CD4-positive, alpha-beta T cell (primary cell): ENCODE measurements around the gene REEP5. TPM values are rescaled to one million over a fixed set of nuclear protein-coding genes. Genes with fewer than 3 reads are reported as not detected.
A peak's percentile ranks its signal among the peaks of the same experiment; 100 is the strongest.

Experiments used
- ATAC-seq: fragments of 200-7000 bp; cut with Tn5 transposase; one replicate; pipeline ENCODE4 v1.10.0; 2022; ENCODE audit warnings: mild to moderate bottlenecking; ENCODE audit not compliant: poor library complexity
- CTCF ChIA-PET: fragments of 350-600 bp; sonication (Branson Sonifier 250); formaldehyde crosslinking; loops from one replicate; lab custom pipeline; 2021; ENCODE audit warnings: antibody characterized with exemption, inconsistent platforms; lab: Charles Lee
- POLR2A ChIA-PET: fragments of 350-600 bp; sonication (Branson Sonifier 250); formaldehyde crosslinking; loops from one replicate; lab custom pipeline; 2021; ENCODE audit warnings: antibody characterized with exemption, inconsistent platforms; lab: Charles Lee
- DNase-seq, 14 experiments: peaks; one replicate each; pipeline ENCODE4 v3.0.0-alpha.2; 2013 to 2020; ENCODE audit warnings: mixed read lengths in 2 of 14
- H3K27ac ChIP-seq, 2 donors: one replicate each; pipeline versions ENCODE4 v1.5.1 to v1.7.0; 2013; ENCODE audit warnings: low read length in 2 of 2, low read depth in 1 of 2, mild to moderate bottlenecking in 1 of 2
- H3K27me3 ChIP-seq, 2 experiments: 1 replicate in 1 of 2; 2 replicates in 1 of 2; pipeline versions ENCODE4 v1.6.1 to v1.7.0; 2013; ENCODE audit warnings: low read length in 2 of 2, control low read depth in 1 of 2, mild to moderate bottlenecking in 1 of 2, moderate library complexity in 1 of 2; ENCODE audit not compliant: insufficient read depth in 2 of 2, control insufficient read depth in 1 of 2
- H3K36me3 ChIP-seq: one replicate; pipeline ENCODE4 v1.6.1; 2013; ENCODE audit warnings: low read length, control low read depth; ENCODE audit not compliant: insufficient read depth
- H3K4me1 ChIP-seq: one replicate; pipeline ENCODE4 v1.6.1; 2013; ENCODE audit warnings: low read length, control low read depth; ENCODE audit not compliant: insufficient read depth
- H3K4me3 ChIP-seq: one replicate; pipeline ENCODE4 v1.5.1; 2013; ENCODE audit warnings: mild to moderate bottlenecking, low read length, moderate library complexity
- H3K9me3 ChIP-seq, 2 experiments: 1 replicate in 1 of 2; 2 replicates in 1 of 2; pipeline versions ENCODE4 v1.6.1 to v1.7.0; 2013; ENCODE audit warnings: low read length in 2 of 2, mild to moderate bottlenecking in 2 of 2, control low read depth in 1 of 2, moderate library complexity in 1 of 2; ENCODE audit not compliant: control insufficient read depth in 1 of 2, insufficient read depth in 1 of 2
- H3K27ac Mint-ChIP-seq: one replicate; pipeline ENCODE4 v1.8.0; 2020; ENCODE audit warnings: mixed read lengths
- H3K27me3 Mint-ChIP-seq: one replicate; pipeline ENCODE4 v1.8.0; 2021; ENCODE audit warnings: mixed read lengths
- H3K36me3 Mint-ChIP-seq: one replicate; pipeline ENCODE4 v1.8.0; 2021; ENCODE audit warnings: low read depth, mixed read lengths
- H3K4me1 Mint-ChIP-seq: one replicate; pipeline ENCODE4 v1.8.0; 2021; ENCODE audit warnings: low read depth, mixed read lengths
- H3K4me3 Mint-ChIP-seq: one replicate; pipeline ENCODE4 v1.8.0; 2020; ENCODE audit warnings: mild to moderate bottlenecking, mixed read lengths
- H3K9me3 Mint-ChIP-seq: one replicate; pipeline ENCODE4 v1.8.0; 2020; ENCODE audit warnings: mixed read lengths
- CTCF ChIP-seq: fragments of 200-600 bp; IDR thresholded peaks from one replicate; pipeline ENCODE4 v1.8.0; 2022; ENCODE audit warnings: antibody characterized with exemption, mild to moderate bottlenecking
- intact Hi-C, 2 experiments: fragments of 100-400 bp; cut with DNase I in 1 of 2; cut with micrococcal nuclease in 1 of 2; formaldehyde crosslinking; loops; one replicate each; pipeline versions ENCODE4 v1.15.1 to v1.9.0; 2023 to 2025; cut with DNase I, micrococcal nuclease
- total RNA-seq, 174 experiments: library from RNA in 2 of 174; stranded (reverse) in 2 of 174; gene quantifications; one replicate each; pipeline ENCODE4 v1.2.3 and lab custom pipeline; 2021 to 2026

REEP5 gene
- total RNA-seq, 2 experiments from 2014 or later, result 25.3 to 26.6 TPM

GRCh38 chr5:112848116-112848811 lies 73.8 kb downstream of the REEP5 start:
- Histone ChIP-seq H3K9me3 (no peaks in the 10 kb centered on the region), H3K27me3 (no peaks in the 10 kb centered on the region), H3K4me1 (peaks cover 4% of the 10 kb centered on the region), H3K4me3 (no peak overlapping the region), H3K36me3 (no peaks in the 10 kb centered on the region), H3K27ac (no peak overlapping the region)
- no peaks in the 10 kb centered on the region for H3K9me3 Mint-ChIP-seq
- ChIA-PET CTCF (interaction anchor here (0.6 to 1.6 kb wide), 26 partner anchors 9 to 1849 kb away, joined by 3 to 14 read pairs (median 4); partner anchors contain the start of genes REEP5, SRP19 and YTHDC2), POLR2A (interaction anchor here (0.6 to 0.8 kb wide), 4 partner anchors 13 to 128 kb away, joined by 3 to 8 read pairs (median 4); partner anchors contain the start of genes DCP2 and SRP19)
- peak in 4 of 14 experiments; percentile 17 to 71 (median 62) for DNase-seq
- TF ChIP-seq CTCF, result peak; percentile 83
- intact Hi-C loops, result loop anchor here (5.0 kb wide), 1 partner anchor 296 kb away; no protein-coding TSS in a partner anchor
- H3K4me1 Mint-ChIP-seq, result peaks cover 4% of the 10 kb centered on the region
- peaks cover 11% of the 10 kb centered on the region for H3K27me3 Mint-ChIP-seq
- H3K27ac Mint-ChIP-seq, result no peak overlapping the region
- H3K36me3 Mint-ChIP-seq, result no peaks in the 10 kb centered on the region
- peak; percentile 99 for ATAC-seq
- no peak overlapping the region for H3K4me3 Mint-ChIP-seq

- Mint-ChIP-seq H3K27ac (no peak overlapping the region), H3K9me3 (no peaks in the 10 kb centered on the region), H3K4me1 (peaks cover 4% of the 10 kb centered on the region), H3K4me3 (no peak overlapping the region), H3K36me3 (no peaks in the 10 kb centered on the region), H3K27me3 (peaks cover 7% of the 10 kb centered on the region)
- H3K36me3 ChIP-seq, result no peaks in the 10 kb centered on the region
- CTCF ChIA-PET, result no interaction called here
- DNase-seq (no peak), ATAC-seq (no peak)
- no peak overlapping the region for H3K27ac ChIP-seq
- H3K4me3 ChIP-seq, result no peak overlapping the region
- H3K9me3 ChIP-seq, result no peaks in the 10 kb centered on the region
- intact Hi-C loops, result loop anchor here (5.0 kb wide), 1 partner anchor 295 kb away; no protein-coding TSS in a partner anchor
- TF ChIP-seq CTCF, result no peak
- peaks cover 4% of the 10 kb centered on the region for H3K4me1 ChIP-seq
- H3K27me3 ChIP-seq, result no peaks in the 10 kb centered on the region
- POLR2A ChIA-PET, result no interaction called here
Measured at GRCh38 chr5:112847306-112847705, 74.7 kb downstream of the REEP5 start.

- Histone ChIP-seq H3K27ac (no peak overlapping the region), H3K4me1 (peaks cover 4% of the 10 kb centered on the region), H3K9me3 (no peaks in the 10 kb centered on the region), H3K4me3 (no peak overlapping the region), H3K27me3 (no peaks in the 10 kb centered on the region), H3K36me3 (no peaks in the 10 kb centered on the region)
- ATAC-seq (no peak), DNase-seq (no peak)
- intact Hi-C loops, result loop anchor here (5.0 kb wide), 1 partner anchor 294 kb away; no protein-coding TSS in a partner anchor
- Mint-ChIP-seq H3K4me1 (peaks cover 4% of the 10 kb centered on the region), H3K4me3 (no peak overlapping the region), H3K27ac (no peak overlapping the region), H3K27me3 (peaks cover under 1% of the 10 kb centered on the region), H3K36me3 (peaks cover 4% of the 10 kb centered on the region), H3K9me3 (no peaks in the 10 kb centered on the region)
- no peak for TF ChIP-seq CTCF
- ChIA-PET POLR2A (no interaction called here), CTCF (no interaction called here)
Measured at GRCh38 chr5:112846556-112846955, 75.5 kb downstream of the REEP5 start.
